SK-N-SH treated with all-trans-retinoic acid at 6 μM for 48 hours (cell line): ENCODE data around the gene UBE2V1.

ENCODE experiments used
- ATAC-seq: fragments of 200-7000 bp; cut with Tn5 transposase; 3 replicates; pipeline ENCODE4 v1.9.1; 2020; ENCODE audit warnings: mild to moderate bottlenecking, moderate library complexity
- ARNTL ChIP-seq: fragments of 450-650 bp; formaldehyde crosslinking; IDR thresholded peaks from 2 replicates; pipeline ENCODE4 v1.5.0; 2020; ENCODE audit warnings: low read depth, mild to moderate bottlenecking, moderate library complexity, borderline replicate concordance
- BACH2 ChIP-seq: fragments of 250-450 bp; sonication (Bioruptor Pico); IDR thresholded peaks from 2 replicates; pipeline ENCODE4 v1.9.0; 2021; ENCODE audit warnings: mild to moderate bottlenecking, borderline replicate concordance
- CREB5 ChIP-seq: fragments of 250-450 bp; sonication (Bioruptor Pico); IDR thresholded peaks from 2 replicates; pipeline ENCODE4 v1.5.1; 2020; ENCODE audit warnings: low read depth, mild to moderate bottlenecking, moderate library complexity
- CSDC2 ChIP-seq: fragments of 250-450 bp; sonication (Bioruptor Pico); IDR thresholded peaks from 2 replicates; pipeline ENCODE4 v1.5.0; 2020; ENCODE audit warnings: mild to moderate bottlenecking, moderate library complexity
- CSRNP3 ChIP-seq: fragments of 250-450 bp; sonication (Bioruptor Pico); IDR thresholded peaks from 2 replicates; pipeline ENCODE4 v1.5.1; 2021; ENCODE audit warnings: mild to moderate bottlenecking, moderate library complexity
- ESRRG ChIP-seq: fragments of 250-450 bp; sonication (Bioruptor Pico); IDR thresholded peaks from 2 replicates; pipeline ENCODE4 v1.6.1; 2021; ENCODE audit warnings: mild to moderate bottlenecking
- GLIS3 ChIP-seq: fragments of 250-450 bp; sonication (Bioruptor Pico); IDR thresholded peaks from 2 replicates; pipeline ENCODE4 v1.5.0; 2020; ENCODE audit warnings: mild to moderate bottlenecking, moderate library complexity
- ISL1 ChIP-seq: fragments of 250-450 bp; sonication (Bioruptor Pico); IDR thresholded peaks from 2 replicates; pipeline ENCODE4 v2.1.2; 2022; ENCODE audit warnings: mild to moderate bottlenecking, moderate library complexity
- OSR1 ChIP-seq: fragments of 250-450 bp; sonication (Bioruptor Pico); IDR thresholded peaks from 2 replicates; pipeline ENCODE4 v1.8.0; 2022; ENCODE audit warnings: moderate library complexity, mild to moderate bottlenecking, inconsistent platforms
- POU6F1 ChIP-seq: fragments of 250-450 bp; sonication (Bioruptor Pico); IDR thresholded peaks from 2 replicates; pipeline ENCODE4 v1.8.0; 2021; ENCODE audit warnings: low read depth, mild to moderate bottlenecking, moderate library complexity, borderline replicate concordance
- RARB ChIP-seq: fragments of 250-450 bp; sonication (Bioruptor Pico); IDR thresholded peaks from 2 replicates; pipeline ENCODE4 v1.8.0; 2021; ENCODE audit warnings: mild to moderate bottlenecking, moderate library complexity
- SNAI2 ChIP-seq: fragments of 250-450 bp; sonication (Bioruptor Pico); IDR thresholded peaks from 2 replicates; pipeline ENCODE4 v1.5.0; 2020; ENCODE audit warnings: mild to moderate bottlenecking, moderate library complexity
- TCF4 ChIP-seq: fragments of 250-450 bp; sonication (Bioruptor Pico); IDR thresholded peaks from 2 replicates; pipeline ENCODE4 v1.8.0; 2021; ENCODE audit warnings: mild to moderate bottlenecking, moderate library complexity, borderline replicate concordance
- TOX ChIP-seq: fragments of 250-450 bp; sonication (Bioruptor Pico); IDR thresholded peaks from 2 replicates; pipeline ENCODE4 v1.8.0; 2021; ENCODE audit warnings: mild to moderate bottlenecking, moderate library complexity, borderline replicate concordance
- ZC3H10 ChIP-seq: fragments of 250-450 bp; sonication (Bioruptor Pico); IDR thresholded peaks from 2 replicates; pipeline ENCODE4 v1.5.1; 2021; ENCODE audit warnings: mild to moderate bottlenecking, moderate library complexity
- ZFP3 ChIP-seq: fragments of 250-450 bp; sonication (Bioruptor Pico); IDR thresholded peaks from 2 replicates; pipeline ENCODE4 v1.5.0; 2020; ENCODE audit warnings: mild to moderate bottlenecking, moderate library complexity
- ZFP30 ChIP-seq: fragments of 450-650 bp; formaldehyde crosslinking; IDR thresholded peaks from 2 replicates; pipeline ENCODE4 v1.5.0; 2022; ENCODE audit warnings: mild to moderate bottlenecking, moderate library complexity
- ZNF70 ChIP-seq: fragments of 450-650 bp; formaldehyde crosslinking; IDR thresholded peaks from 2 replicates; pipeline ENCODE4 v1.5.0; 2020; ENCODE audit warnings: mild to moderate bottlenecking, moderate library complexity
- TF ChIP-seq, protein P1 (sequence below): fragments of 250-450 bp; sonication (Bioruptor Pico); IDR thresholded peaks from 2 replicates; pipeline ENCODE4 v1.5.0; 2020; ENCODE audit warnings: mild to moderate bottlenecking, moderate library complexity
- TF ChIP-seq, protein P2 (sequence below): fragments of 250-450 bp; sonication (Bioruptor Pico); IDR thresholded peaks from 2 replicates; pipeline ENCODE4 v1.8.0; 2020; ENCODE audit warnings: mild to moderate bottlenecking, moderate library complexity, borderline replicate concordance

UBE2V1 gene

GRCh38 chr20:50128520-50128905 lies 15.6 kb upstream of the UBE2V1 start:
- no peak for TF ChIP-seq TOX (CRISPR knock-in tag)
- TF ChIP-seq TCF4, result no peak
- TF ChIP-seq BACH2 (CRISPR knock-in tag), result no peak
- no peak for TF ChIP-seq ARNTL (CRISPR knock-in tag)
- TF ChIP-seq RARB (CRISPR knock-in tag), result no peak
- TF ChIP-seq GLIS3 (CRISPR knock-in tag), result no peak
- no peak for TF ChIP-seq ISL1 (CRISPR knock-in tag)
- TF ChIP-seq, protein P1, sequence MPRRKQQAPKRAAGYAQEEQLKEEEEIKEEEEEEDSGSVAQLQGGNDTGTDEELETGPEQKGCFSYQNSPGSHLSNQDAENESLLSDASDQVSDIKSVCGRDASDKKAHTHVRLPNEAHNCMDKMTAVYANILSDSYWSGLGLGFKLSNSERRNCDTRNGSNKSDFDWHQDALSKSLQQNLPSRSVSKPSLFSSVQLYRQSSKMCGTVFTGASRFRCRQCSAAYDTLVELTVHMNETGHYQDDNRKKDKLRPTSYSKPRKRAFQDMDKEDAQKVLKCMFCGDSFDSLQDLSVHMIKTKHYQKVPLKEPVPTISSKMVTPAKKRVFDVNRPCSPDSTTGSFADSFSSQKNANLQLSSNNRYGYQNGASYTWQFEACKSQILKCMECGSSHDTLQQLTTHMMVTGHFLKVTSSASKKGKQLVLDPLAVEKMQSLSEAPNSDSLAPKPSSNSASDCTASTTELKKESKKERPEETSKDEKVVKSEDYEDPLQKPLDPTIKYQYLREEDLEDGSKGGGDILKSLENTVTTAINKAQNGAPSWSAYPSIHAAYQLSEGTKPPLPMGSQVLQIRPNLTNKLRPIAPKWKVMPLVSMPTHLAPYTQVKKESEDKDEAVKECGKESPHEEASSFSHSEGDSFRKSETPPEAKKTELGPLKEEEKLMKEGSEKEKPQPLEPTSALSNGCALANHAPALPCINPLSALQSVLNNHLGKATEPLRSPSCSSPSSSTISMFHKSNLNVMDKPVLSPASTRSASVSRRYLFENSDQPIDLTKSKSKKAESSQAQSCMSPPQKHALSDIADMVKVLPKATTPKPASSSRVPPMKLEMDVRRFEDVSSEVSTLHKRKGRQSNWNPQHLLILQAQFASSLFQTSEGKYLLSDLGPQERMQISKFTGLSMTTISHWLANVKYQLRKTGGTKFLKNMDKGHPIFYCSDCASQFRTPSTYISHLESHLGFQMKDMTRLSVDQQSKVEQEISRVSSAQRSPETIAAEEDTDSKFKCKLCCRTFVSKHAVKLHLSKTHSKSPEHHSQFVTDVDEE (CRISPR knock-in tag), result no peak
- no peak for TF ChIP-seq POU6F1 (CRISPR knock-in tag)
- TF ChIP-seq ESRRG (CRISPR knock-in tag), result no peak
- no peak for TF ChIP-seq SNAI2 (CRISPR knock-in tag)
- no peak for TF ChIP-seq CSDC2
- TF ChIP-seq, all 23 proteins: peak for 0
- no peak for ATAC-seq

GRCh38 chr20:50127587-50128519 lies 14.9 kb upstream of the UBE2V1 start:
- no peak for ATAC-seq
- TF ChIP-seq ZFP30 (CRISPR knock-in tag) (no peak), POU6F1 (CRISPR knock-in tag) (no peak), ZFP3 (CRISPR knock-in tag) (no peak), CSDC2 (no peak), SNAI2 (CRISPR knock-in tag) (no peak), BACH2 (CRISPR knock-in tag) (no peak), ZNF70 (CRISPR knock-in tag) (no peak), ARNTL (CRISPR knock-in tag) (no peak), CREB5 (CRISPR knock-in tag) (no peak), ESRRG (CRISPR knock-in tag) (no peak), ZC3H10 (no peak), RARB (CRISPR knock-in tag) (no peak), OSR1 (no peak), GLIS3 (CRISPR knock-in tag) (no peak)
- TF ChIP-seq, protein P2, sequence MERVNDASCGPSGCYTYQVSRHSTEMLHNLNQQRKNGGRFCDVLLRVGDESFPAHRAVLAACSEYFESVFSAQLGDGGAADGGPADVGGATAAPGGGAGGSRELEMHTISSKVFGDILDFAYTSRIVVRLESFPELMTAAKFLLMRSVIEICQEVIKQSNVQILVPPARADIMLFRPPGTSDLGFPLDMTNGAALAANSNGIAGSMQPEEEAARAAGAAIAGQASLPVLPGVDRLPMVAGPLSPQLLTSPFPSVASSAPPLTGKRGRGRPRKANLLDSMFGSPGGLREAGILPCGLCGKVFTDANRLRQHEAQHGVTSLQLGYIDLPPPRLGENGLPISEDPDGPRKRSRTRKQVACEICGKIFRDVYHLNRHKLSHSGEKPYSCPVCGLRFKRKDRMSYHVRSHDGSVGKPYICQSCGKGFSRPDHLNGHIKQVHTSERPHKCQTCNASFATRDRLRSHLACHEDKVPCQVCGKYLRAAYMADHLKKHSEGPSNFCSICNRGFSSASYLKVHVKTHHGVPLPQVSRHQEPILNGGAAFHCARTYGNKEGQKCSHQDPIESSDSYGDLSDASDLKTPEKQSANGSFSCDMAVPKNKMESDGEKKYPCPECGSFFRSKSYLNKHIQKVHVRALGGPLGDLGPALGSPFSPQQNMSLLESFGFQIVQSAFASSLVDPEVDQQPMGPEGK (CRISPR knock-in tag), result no peak

DNA sequence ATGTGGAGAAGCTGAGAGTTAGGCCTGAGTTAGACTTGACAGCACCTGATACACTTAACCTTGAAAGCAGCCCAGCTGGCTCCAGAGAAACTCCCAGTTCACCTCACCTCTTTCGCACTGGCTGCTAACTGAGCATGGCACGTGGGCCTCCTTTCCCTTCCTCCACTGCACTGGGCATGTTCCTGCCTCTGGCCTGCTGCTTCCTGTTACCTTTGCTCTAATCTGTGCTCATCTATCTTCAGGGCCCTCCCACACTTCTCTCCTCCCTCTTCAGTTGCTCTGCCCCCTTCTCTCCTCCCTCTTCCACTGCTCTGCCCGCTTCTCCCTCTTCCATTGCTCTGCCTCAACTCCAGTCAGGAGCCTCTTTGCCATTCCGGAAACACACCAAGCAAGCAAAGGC lies 13.7 kb upstream of the UBE2V1 start:
- ATAC-seq, result peak; percentile 21; the same call in 1 of the 3 replicates
- TF ChIP-seq CSDC2, result no peak
- TF ChIP-seq POU6F1 (CRISPR knock-in tag), result no peak
- TF ChIP-seq ZNF70 (CRISPR knock-in tag), result no peak
- TF ChIP-seq SNAI2 (CRISPR knock-in tag), result no peak
- no peak for TF ChIP-seq OSR1
- TF ChIP-seq TCF4, result no peak
- TF ChIP-seq, protein P2 (CRISPR knock-in tag), result no peak
- no peak for TF ChIP-seq GLIS3 (CRISPR knock-in tag)
- no peak for TF ChIP-seq CSRNP3 (CRISPR knock-in tag)
- no peak for TF ChIP-seq TOX (CRISPR knock-in tag)
- TF ChIP-seq ZC3H10, result no peak
- no peak for TF ChIP-seq ZFP3 (CRISPR knock-in tag)
